Measurements from ENCODE around the gene SMARCA4.

Gene SMARCA4

GRCh38 chr19:10965398-10965797 lies 4.6 kb downstream of the SMARCA4 start:
- Histone ChIP-seq H3K27me3 (replicated peaks; ENCODE audit: control insufficient read depth, insufficient read depth, low read length) (no peaks in the 10 kb centered on the region), H3K4me1 (ENCODE audit: control insufficient read depth, insufficient read depth, low read length) (peaks cover 5% of the 10 kb centered on the region), H3K36me3 (ENCODE audit: control insufficient read depth, insufficient read depth, low read length, severe bottlenecking) (no peaks in the 10 kb centered on the region), H3K4me3 (ENCODE audit: low read length) (no peak overlapping the region), H3K9me3 (ENCODE audit: control insufficient read depth, low read length) (no peaks in the 10 kb centered on the region), H3K9ac (ENCODE audit: low read length) (no peak overlapping the region)
- DNase-seq (ENCODE audit: low read depth): no peak

- H3K36me3 ChIP-seq (ENCODE audit: control insufficient read depth, insufficient read depth, low read length, severe bottlenecking): no peaks in the 10 kb centered on the region
- H3K9me3 ChIP-seq (ENCODE audit: control insufficient read depth, low read length): no peaks in the 10 kb centered on the region
- no peak overlapping the region for H3K9ac ChIP-seq (ENCODE audit: low read length)
- H3K27me3 ChIP-seq (replicated peaks; ENCODE audit: control insufficient read depth, insufficient read depth, low read length): no peaks in the 10 kb centered on the region
- peaks cover 5% of the 10 kb centered on the region for H3K4me1 ChIP-seq (ENCODE audit: control insufficient read depth, insufficient read depth, low read length)
- DNase-seq (ENCODE audit: low read depth): no peak
- H3K4me3 ChIP-seq (ENCODE audit: low read length): no peak overlapping the region
These were observed 6.0 kb downstream of the SMARCA4 start for GRCh38 chr19:10966809-10967208.

GRCh38 chr19:10968527-10969135 lies 7.8 kb downstream of the SMARCA4 start:
- Histone ChIP-seq H3K9me3 (ENCODE audit: control insufficient read depth, low read length) (no peaks in the 10 kb centered on the region), H3K4me3 (ENCODE audit: low read length) (no peak overlapping the region), H3K36me3 (ENCODE audit: control insufficient read depth, insufficient read depth, low read length, severe bottlenecking) (no peaks in the 10 kb centered on the region), H3K27me3 (replicated peaks; ENCODE audit: control insufficient read depth, insufficient read depth, low read length) (no peaks in the 10 kb centered on the region), H3K4me1 (ENCODE audit: control insufficient read depth, insufficient read depth, low read length) (no peaks in the 10 kb centered on the region), H3K9ac (ENCODE audit: low read length) (no peak overlapping the region)
- no peak for DNase-seq (ENCODE audit: low read depth)

GRCh38 chr19:10971107-10971726 lies 10.4 kb downstream of the SMARCA4 start:
- Histone ChIP-seq H3K36me3 (ENCODE audit: control insufficient read depth, insufficient read depth, low read length, severe bottlenecking) (no peaks in the 10 kb centered on the region), H3K4me3 (ENCODE audit: low read length) (no peak overlapping the region), H3K27me3 (replicated peaks; ENCODE audit: control insufficient read depth, insufficient read depth, low read length) (no peaks in the 10 kb centered on the region), H3K4me1 (ENCODE audit: control insufficient read depth, insufficient read depth, low read length) (peaks cover 12% of the 10 kb centered on the region), H3K9me3 (ENCODE audit: control insufficient read depth, low read length) (no peaks in the 10 kb centered on the region), H3K9ac (ENCODE audit: low read length) (no peak overlapping the region)
- no peak for DNase-seq (ENCODE audit: low read depth)

- DNase-seq (ENCODE audit: low read depth): peak; percentile 71
- Histone ChIP-seq H3K36me3 (ENCODE audit: control insufficient read depth, insufficient read depth, low read length, severe bottlenecking) (no peaks in the 10 kb centered on the region), H3K4me3 (ENCODE audit: low read length) (peak overlapping the region; percentile 52), H3K4me1 (ENCODE audit: control insufficient read depth, insufficient read depth, low read length) (peaks cover 25% of the 10 kb centered on the region), H3K27me3 (replicated peaks; ENCODE audit: control insufficient read depth, insufficient read depth, low read length) (no peaks in the 10 kb centered on the region), H3K9me3 (ENCODE audit: control insufficient read depth, low read length) (no peaks in the 10 kb centered on the region), H3K9ac (ENCODE audit: low read length) (peak overlapping the region; percentile 67)
These were observed 14.7 kb downstream of the SMARCA4 start for GRCh38 chr19:10975374-10976130.

- H3K36me3 ChIP-seq (ENCODE audit: control insufficient read depth, insufficient read depth, low read length, severe bottlenecking): no peaks in the 10 kb centered on the region
- H3K4me1 ChIP-seq (ENCODE audit: control insufficient read depth, insufficient read depth, low read length): peaks cover 25% of the 10 kb centered on the region
- peak overlapping the region; percentile 40 for H3K4me3 ChIP-seq (ENCODE audit: low read length)
- DNase-seq (ENCODE audit: low read depth): no peak
- H3K27me3 ChIP-seq (replicated peaks; ENCODE audit: control insufficient read depth, insufficient read depth, low read length): no peaks in the 10 kb centered on the region
- peak overlapping the region; percentile 67 for H3K9ac ChIP-seq (ENCODE audit: low read length)
- H3K9me3 ChIP-seq (ENCODE audit: control insufficient read depth, low read length): no peaks in the 10 kb centered on the region
These were observed 15.5 kb downstream of the SMARCA4 start for GRCh38 chr19:10976131-10976892.

GRCh38 chr19:10977742-10978092 lies 16.9 kb downstream of the SMARCA4 start:
- H3K4me3 ChIP-seq (ENCODE audit: low read length): no peak overlapping the region
- H3K9me3 ChIP-seq (ENCODE audit: control insufficient read depth, low read length): no peaks in the 10 kb centered on the region
- H3K27me3 ChIP-seq (replicated peaks; ENCODE audit: control insufficient read depth, insufficient read depth, low read length): no peaks in the 10 kb centered on the region
- no peak overlapping the region for H3K9ac ChIP-seq (ENCODE audit: low read length)
- H3K36me3 ChIP-seq (ENCODE audit: control insufficient read depth, insufficient read depth, low read length, severe bottlenecking): no peaks in the 10 kb centered on the region
- H3K4me1 ChIP-seq (ENCODE audit: control insufficient read depth, insufficient read depth, low read length): peaks cover 25% of the 10 kb centered on the region
- no peak for DNase-seq (ENCODE audit: low read depth)

- DNase-seq (ENCODE audit: low read depth): no peak
- Histone ChIP-seq H3K4me1 (ENCODE audit: control insufficient read depth, insufficient read depth, low read length) (peaks cover 25% of the 10 kb centered on the region), H3K27me3 (replicated peaks; ENCODE audit: control insufficient read depth, insufficient read depth, low read length) (no peaks in the 10 kb centered on the region), H3K9me3 (ENCODE audit: control insufficient read depth, low read length) (no peaks in the 10 kb centered on the region), H3K9ac (ENCODE audit: low read length) (no peak overlapping the region), H3K36me3 (ENCODE audit: control insufficient read depth, insufficient read depth, low read length, severe bottlenecking) (peaks cover 6% of the 10 kb centered on the region), H3K4me3 (ENCODE audit: low read length) (no peak overlapping the region)
These were observed 19.1 kb downstream of the SMARCA4 start for GRCh38 chr19:10979951-10980381.

- H3K4me1 ChIP-seq (ENCODE audit: control insufficient read depth, insufficient read depth, low read length): peaks cover 11% of the 10 kb centered on the region
- no peak overlapping the region for H3K9ac ChIP-seq (ENCODE audit: low read length)
- H3K9me3 ChIP-seq (ENCODE audit: control insufficient read depth, low read length): no peaks in the 10 kb centered on the region
- no peaks in the 10 kb centered on the region for H3K27me3 ChIP-seq (replicated peaks; ENCODE audit: control insufficient read depth, insufficient read depth, low read length)
- peak; percentile 7 for DNase-seq (ENCODE audit: low read depth)
- peaks cover 13% of the 10 kb centered on the region for H3K36me3 ChIP-seq (ENCODE audit: control insufficient read depth, insufficient read depth, low read length, severe bottlenecking)
- H3K4me3 ChIP-seq (ENCODE audit: low read length): no peak overlapping the region
These were observed 20.5 kb downstream of the SMARCA4 start for GRCh38 chr19:10981252-10981895.

- Histone ChIP-seq H3K4me3 (ENCODE audit: low read length) (no peak overlapping the region), H3K9ac (ENCODE audit: low read length) (no peak overlapping the region), H3K9me3 (ENCODE audit: control insufficient read depth, low read length) (no peaks in the 10 kb centered on the region), H3K27me3 (replicated peaks; ENCODE audit: control insufficient read depth, insufficient read depth, low read length) (no peaks in the 10 kb centered on the region), H3K36me3 (ENCODE audit: control insufficient read depth, insufficient read depth, low read length, severe bottlenecking) (peaks cover 23% of the 10 kb centered on the region), H3K4me1 (ENCODE audit: control insufficient read depth, insufficient read depth, low read length) (no peaks in the 10 kb centered on the region)
- DNase-seq (ENCODE audit: low read depth): no peak
These were observed 22.2 kb downstream of the SMARCA4 start for GRCh38 chr19:10983026-10983425.

Measured in adipocyte (in vitro differentiated cells).